ENCODE data around the gene FLVCR2. TPM values are rescaled to one million over a fixed set of nuclear protein-coding genes. Genes with fewer than 3 reads are reported as not detected.

Gene FLVCR2
- total and polyA plus RNA-seq, 2 donors from 2014 or later = 7.1 to 17.0 TPM

DNA sequence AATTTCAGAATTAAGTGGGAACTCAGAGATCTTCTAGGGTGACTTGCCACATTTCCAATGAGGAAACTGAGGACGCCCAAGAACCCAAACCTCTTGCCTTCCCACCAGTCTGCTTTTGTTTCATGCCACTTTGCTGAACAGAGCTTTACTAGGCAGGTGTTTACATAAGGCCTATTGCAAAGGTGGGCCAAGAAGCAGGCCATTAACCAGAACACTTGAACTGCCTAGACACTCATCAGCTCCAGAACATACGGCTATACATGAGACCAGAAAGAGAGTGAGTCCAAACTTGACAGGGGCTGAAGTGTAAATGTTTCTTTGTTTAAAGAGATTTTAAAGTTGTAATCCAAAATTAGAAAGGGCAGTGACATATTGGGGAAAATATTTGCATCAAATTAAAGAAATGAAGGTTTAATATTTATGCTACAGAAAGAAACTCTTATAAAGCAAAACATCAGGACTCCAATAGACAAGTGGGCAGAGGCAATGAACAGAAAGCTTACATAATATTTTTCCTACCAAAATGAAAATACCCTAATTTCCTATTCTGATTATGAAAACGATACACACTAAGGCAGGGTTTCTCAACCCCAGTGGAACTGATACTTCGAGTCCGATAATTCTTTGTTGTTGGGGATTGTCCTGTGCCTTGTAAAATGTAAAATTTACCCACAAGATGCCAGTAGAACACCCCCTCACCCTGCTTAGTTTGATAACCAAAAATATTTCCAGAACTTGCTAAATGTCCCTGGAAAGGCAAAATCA is 44.4 kb upstream of the FLVCR2 start:
- intact Hi-C loops (cut with DNase I) = no loop called here
- Histone ChIP-seq H3K36me3 (ENCODE audit: control insufficient read depth in 2 of 3, insufficient read depth in 3 of 3, low read length in 3 of 3) (no peaks in the 10 kb centered on the region), H3K27ac (ENCODE audit: low read depth in 2 of 2, low read length in 2 of 2) (no peak overlapping the region), H3K9me3 (ENCODE audit: control insufficient read depth in 2 of 3, insufficient read depth in 1 of 3, low read length in 3 of 3) (no peaks in the 10 kb centered on the region), H3K4me3 (ENCODE audit: low read length in 3 of 3) (no peak overlapping the region), H3K27me3 (ENCODE audit: control insufficient read depth, insufficient read depth, low read length) (no peaks in the 10 kb centered on the region), H3K9ac (ENCODE audit: low read length in 3 of 3) (no peak overlapping the region), H3K4me1 (ENCODE audit: control insufficient read depth in 2 of 3, insufficient read depth in 2 of 3, low read depth in 1 of 3, low read length in 3 of 3) (no peaks in the 10 kb centered on the region)
- FAIRE-seq (no peak), DNase-seq (no peak)
- TF ChIP-seq, protein P1, sequence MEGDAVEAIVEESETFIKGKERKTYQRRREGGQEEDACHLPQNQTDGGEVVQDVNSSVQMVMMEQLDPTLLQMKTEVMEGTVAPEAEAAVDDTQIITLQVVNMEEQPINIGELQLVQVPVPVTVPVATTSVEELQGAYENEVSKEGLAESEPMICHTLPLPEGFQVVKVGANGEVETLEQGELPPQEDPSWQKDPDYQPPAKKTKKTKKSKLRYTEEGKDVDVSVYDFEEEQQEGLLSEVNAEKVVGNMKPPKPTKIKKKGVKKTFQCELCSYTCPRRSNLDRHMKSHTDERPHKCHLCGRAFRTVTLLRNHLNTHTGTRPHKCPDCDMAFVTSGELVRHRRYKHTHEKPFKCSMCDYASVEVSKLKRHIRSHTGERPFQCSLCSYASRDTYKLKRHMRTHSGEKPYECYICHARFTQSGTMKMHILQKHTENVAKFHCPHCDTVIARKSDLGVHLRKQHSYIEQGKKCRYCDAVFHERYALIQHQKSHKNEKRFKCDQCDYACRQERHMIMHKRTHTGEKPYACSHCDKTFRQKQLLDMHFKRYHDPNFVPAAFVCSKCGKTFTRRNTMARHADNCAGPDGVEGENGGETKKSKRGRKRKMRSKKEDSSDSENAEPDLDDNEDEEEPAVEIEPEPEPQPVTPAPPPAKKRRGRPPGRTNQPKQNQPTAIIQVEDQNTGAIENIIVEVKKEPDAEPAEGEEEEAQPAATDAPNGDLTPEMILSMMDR (IDR thresholded peaks at IDR 0.05; ENCODE audit: borderline replicate concordance, extremely low read depth, insufficient read depth) = no peak

DNA sequence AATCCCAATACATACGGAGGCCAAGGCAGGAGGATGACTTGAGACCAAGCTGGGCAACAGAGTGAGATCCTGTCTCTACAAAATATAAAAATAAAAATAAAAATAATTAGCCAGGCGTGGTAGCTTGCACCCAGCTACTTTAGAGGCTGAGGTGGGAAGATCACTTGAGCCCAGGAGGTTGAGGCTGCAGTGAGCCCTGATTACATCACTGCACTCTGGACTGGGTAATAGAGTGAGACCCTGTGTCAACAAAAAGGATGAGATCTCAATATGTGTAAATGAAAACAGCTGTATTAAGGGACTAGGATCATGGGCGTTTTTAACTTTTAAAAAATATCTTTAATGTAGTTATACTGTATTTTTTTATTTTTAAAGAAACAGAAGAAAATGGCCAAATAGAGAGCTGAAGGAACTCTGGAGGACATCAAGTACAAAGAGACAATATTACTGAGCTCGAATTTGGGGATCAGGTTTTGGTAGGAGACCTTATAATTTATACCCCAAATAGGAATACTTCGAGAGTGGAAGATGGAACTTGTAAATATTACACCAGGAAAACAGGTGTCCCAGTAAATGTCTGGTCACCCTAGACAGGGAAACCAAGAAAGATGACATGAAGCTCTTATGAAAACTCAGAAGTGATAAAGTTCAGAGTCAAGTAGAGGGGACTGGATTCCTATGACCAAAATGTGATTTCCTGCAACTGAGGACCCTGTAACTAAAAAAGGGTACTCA is 43.1 kb upstream of the FLVCR2 start:
- FAIRE-seq (no peak), DNase-seq (no peak)
- H3K9ac ChIP-seq (ENCODE audit: low read length in 3 of 3) = no peak overlapping the region
- H3K9me3 ChIP-seq (ENCODE audit: control insufficient read depth in 2 of 3, insufficient read depth in 1 of 3, low read length in 3 of 3) = no peaks in the 10 kb centered on the region
- intact Hi-C loops (cut with DNase I) = no loop called here
- no peak overlapping the region for H3K4me3 ChIP-seq (ENCODE audit: low read length in 3 of 3)
- no peaks in the 10 kb centered on the region for H3K27me3 ChIP-seq (ENCODE audit: control insufficient read depth, insufficient read depth, low read length)
- no peaks in the 10 kb centered on the region for H3K36me3 ChIP-seq (ENCODE audit: control insufficient read depth in 2 of 3, insufficient read depth in 3 of 3, low read length in 3 of 3)
- no peaks in the 10 kb centered on the region for H3K4me1 ChIP-seq (ENCODE audit: control insufficient read depth in 2 of 3, insufficient read depth in 2 of 3, low read depth in 1 of 3, low read length in 3 of 3)
- TF ChIP-seq, protein P1 (IDR thresholded peaks at IDR 0.05; ENCODE audit: borderline replicate concordance, extremely low read depth, insufficient read depth) = no peak
- no peak overlapping the region for H3K27ac ChIP-seq (ENCODE audit: low read depth in 2 of 2, low read length in 2 of 2)

DNA sequence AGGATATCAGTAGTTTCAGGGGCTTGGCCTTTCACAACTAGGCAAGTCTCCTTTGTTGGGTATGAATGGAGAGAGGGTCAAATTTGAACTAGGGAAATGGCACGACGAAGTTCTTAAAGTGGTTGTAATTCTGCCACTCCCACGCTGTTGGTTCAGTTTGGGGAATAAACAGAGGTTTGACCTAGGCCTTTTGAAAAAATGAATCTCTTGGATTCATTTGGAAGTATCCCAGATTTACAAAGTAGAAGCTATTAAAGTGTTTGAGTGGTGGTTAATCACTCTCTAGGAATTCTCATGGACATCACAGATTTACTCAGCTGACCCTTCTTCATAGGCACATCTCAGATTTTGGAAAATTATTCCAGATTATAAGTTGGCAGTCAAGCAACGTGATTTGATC is 41.3 kb upstream of the FLVCR2 start:
- Histone ChIP-seq H3K4me1 (ENCODE audit: control insufficient read depth in 2 of 3, insufficient read depth in 2 of 3, low read depth in 1 of 3, low read length in 3 of 3) (no peaks in the 10 kb centered on the region), H3K4me3 (ENCODE audit: low read length in 3 of 3) (no peak overlapping the region), H3K9ac (ENCODE audit: low read length in 3 of 3) (no peak overlapping the region), H3K27me3 (ENCODE audit: control insufficient read depth, insufficient read depth, low read length) (no peaks in the 10 kb centered on the region), H3K27ac (ENCODE audit: low read depth in 2 of 2, low read length in 2 of 2) (no peak overlapping the region), H3K36me3 (ENCODE audit: control insufficient read depth in 2 of 3, insufficient read depth in 3 of 3, low read length in 3 of 3) (no peaks in the 10 kb centered on the region), H3K9me3 (ENCODE audit: control insufficient read depth in 2 of 3, insufficient read depth in 1 of 3, low read length in 3 of 3) (no peaks in the 10 kb centered on the region)
- FAIRE-seq (no peak), DNase-seq (no peak)
- TF ChIP-seq, protein P1 (IDR thresholded peaks at IDR 0.05; ENCODE audit: borderline replicate concordance, extremely low read depth, insufficient read depth) = no peak
- intact Hi-C loops (cut with DNase I) = no loop called here
